Right lobe of liver (tissue), 6 donors: ENCODE measurements around the gene HYOU1. TPM values are rescaled to one million over a fixed set of nuclear protein-coding genes. Genes with fewer than 3 reads are reported as not detected.

Experiments used
- ATAC-seq, 4 donors: fragments of 200-7000 bp; cut with Tn5 transposase; one replicate each; pipeline ENCODE4 v1.9.1; 2020; ENCODE audit warnings: mild to moderate bottlenecking in 4 of 4, moderate library complexity in 4 of 4
- DNase-seq, 3 donors: peaks; one replicate each; pipeline ENCODE4 v3.0.0-alpha.2; 2020
- H3K27ac ChIP-seq, 3 donors: fragments of 200-600 bp; one replicate each; pipeline ENCODE4 v1.8.0; 2022
- H3K27me3 ChIP-seq, 2 donors: fragments of 200-600 bp; one replicate each; pipeline ENCODE4 v1.8.0; 2022
- H3K36me3 ChIP-seq, 4 donors: fragments of 200-600 bp; sonication (generic) in 1 of 4; one replicate each; pipeline versions ENCODE4 v1.5.1 to v1.8.0; 2017 to 2022; ENCODE audit warnings: control low read depth in 1 of 4
- H3K4me1 ChIP-seq, 4 donors: fragments of 200-600 bp; sonication (generic) in 1 of 4; one replicate each; pipeline versions ENCODE4 v1.5.1 to v1.8.0; 2017 to 2022; ENCODE audit warnings: control low read depth in 1 of 4
- H3K4me3 ChIP-seq, 3 donors: fragments of 200-600 bp; one replicate each; pipeline ENCODE4 v1.8.0; 2022
- H3K9me3 ChIP-seq, 4 donors: fragments of 200-600 bp; sonication (generic) in 1 of 4; one replicate each; pipeline versions ENCODE4 v1.5.1 to v1.8.0; 2017 to 2022; ENCODE audit warnings: control low read depth in 1 of 4
- POLR2A ChIP-seq: fragments of 450-650 bp; IDR thresholded peaks from one replicate; pipeline ENCODE4 v1.6.1; 2017; ENCODE audit warnings: antibody characterized with exemption, mild to moderate bottlenecking
- WGBS: methylation state at CpG from one replicate; pipeline ENCODE4 v1.1.6; 2018; ENCODE audit warnings: low coverage, low lambda C conversion rate; ENCODE audit not compliant: insufficient coverage; ENCODE audit errors: missing lambda C conversion rate; 5-methylcytosine and 5-hydroxymethylcytosine counted together
- intact Hi-C, 2 donors: fragments of 100-400 bp; cut with DNase I; formaldehyde crosslinking; loops; one replicate each; pipeline versions ENCODE4 v1.11.2 to v1.14.1; 2022
- total RNA-seq, 6 experiments: library from RNA; depleted of rRNA in 2 of 6; stranded (reverse); fragments of >200 nt in 2 of 6; fragmentation: NEBNext Ultra II Directional in 3 of 6; extraction: Animal tissue kit (Norgen Biotek cat#: 25700) in 3 of 6; gene quantifications; one replicate each; pipeline versions ENCODE4 v1.1.0 to v1.2.4, GENCODE V29; 2016 to 2023
- TF ChIP-seq, protein P1 (sequence below), 4 donors: fragments of 200-600 bp in 3 of 4; fragments of 450-650 bp in 1 of 4; IDR thresholded peaks; one replicate each; pipeline versions ENCODE4 v1.5.1 to v1.8.0; 2016 to 2022; ENCODE audit warnings: antibody characterized with exemption in 4 of 4, mild to moderate bottlenecking in 2 of 4
- donor health status: DM: no; HTN: yes; CAD: no.
- donor health status: DM: no; HTN: no; CAD: no.
- donor health status: DM: no; HTN: no; CAD: no.
- donor health status: DM: no; HTN: yes; CAD: no.
- donor health status: DM: no; HTN: yes; CAD: no.

The HYOU1 gene
- total RNA-seq, 6 experiments from 2014 or later = 107 to 202 (median 171) TPM

DNA sequence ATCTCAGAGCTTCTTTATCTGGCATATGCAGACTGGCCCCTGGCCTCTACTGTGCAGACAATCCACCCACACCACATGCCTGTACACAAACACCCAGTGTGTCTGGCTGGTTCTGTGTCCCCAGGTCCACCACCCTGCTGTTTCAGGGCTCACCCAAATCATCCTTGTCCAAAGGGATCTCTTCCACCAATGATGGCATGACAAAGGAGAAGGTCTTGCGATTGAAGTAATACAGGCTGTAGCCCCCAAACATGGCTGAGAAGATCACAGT, 28.0 kb downstream of the HYOU1 start:
- no peak for ATAC-seq
- WGBS = 0% methylated on average over 1 of the region's 1 CpG
- DNase-seq = no peak
- H3K9me3 ChIP-seq = no peaks in the 10 kb centered on the region
- peaks cover 0 to 16% (median 9%) of the 10 kb centered on the region in 4 donors for H3K36me3 ChIP-seq
- intact Hi-C loops = no loop called here
- no peaks in the 10 kb centered on the region for H3K27me3 ChIP-seq
- H3K4me1 ChIP-seq = peaks cover 2 to 39% (median 15%) of the 10 kb centered on the region in 4 donors
- H3K4me3 ChIP-seq = peak overlapping the region; percentile 66 to 96 (median 81)
- TF ChIP-seq POLR2A = no peak
- TF ChIP-seq, protein P1, sequence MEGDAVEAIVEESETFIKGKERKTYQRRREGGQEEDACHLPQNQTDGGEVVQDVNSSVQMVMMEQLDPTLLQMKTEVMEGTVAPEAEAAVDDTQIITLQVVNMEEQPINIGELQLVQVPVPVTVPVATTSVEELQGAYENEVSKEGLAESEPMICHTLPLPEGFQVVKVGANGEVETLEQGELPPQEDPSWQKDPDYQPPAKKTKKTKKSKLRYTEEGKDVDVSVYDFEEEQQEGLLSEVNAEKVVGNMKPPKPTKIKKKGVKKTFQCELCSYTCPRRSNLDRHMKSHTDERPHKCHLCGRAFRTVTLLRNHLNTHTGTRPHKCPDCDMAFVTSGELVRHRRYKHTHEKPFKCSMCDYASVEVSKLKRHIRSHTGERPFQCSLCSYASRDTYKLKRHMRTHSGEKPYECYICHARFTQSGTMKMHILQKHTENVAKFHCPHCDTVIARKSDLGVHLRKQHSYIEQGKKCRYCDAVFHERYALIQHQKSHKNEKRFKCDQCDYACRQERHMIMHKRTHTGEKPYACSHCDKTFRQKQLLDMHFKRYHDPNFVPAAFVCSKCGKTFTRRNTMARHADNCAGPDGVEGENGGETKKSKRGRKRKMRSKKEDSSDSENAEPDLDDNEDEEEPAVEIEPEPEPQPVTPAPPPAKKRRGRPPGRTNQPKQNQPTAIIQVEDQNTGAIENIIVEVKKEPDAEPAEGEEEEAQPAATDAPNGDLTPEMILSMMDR (IDR thresholded peaks at IDR 0.05) = no peak
- peak overlapping the region; percentile 45 to 86 (median 67) for H3K27ac ChIP-seq

DNA sequence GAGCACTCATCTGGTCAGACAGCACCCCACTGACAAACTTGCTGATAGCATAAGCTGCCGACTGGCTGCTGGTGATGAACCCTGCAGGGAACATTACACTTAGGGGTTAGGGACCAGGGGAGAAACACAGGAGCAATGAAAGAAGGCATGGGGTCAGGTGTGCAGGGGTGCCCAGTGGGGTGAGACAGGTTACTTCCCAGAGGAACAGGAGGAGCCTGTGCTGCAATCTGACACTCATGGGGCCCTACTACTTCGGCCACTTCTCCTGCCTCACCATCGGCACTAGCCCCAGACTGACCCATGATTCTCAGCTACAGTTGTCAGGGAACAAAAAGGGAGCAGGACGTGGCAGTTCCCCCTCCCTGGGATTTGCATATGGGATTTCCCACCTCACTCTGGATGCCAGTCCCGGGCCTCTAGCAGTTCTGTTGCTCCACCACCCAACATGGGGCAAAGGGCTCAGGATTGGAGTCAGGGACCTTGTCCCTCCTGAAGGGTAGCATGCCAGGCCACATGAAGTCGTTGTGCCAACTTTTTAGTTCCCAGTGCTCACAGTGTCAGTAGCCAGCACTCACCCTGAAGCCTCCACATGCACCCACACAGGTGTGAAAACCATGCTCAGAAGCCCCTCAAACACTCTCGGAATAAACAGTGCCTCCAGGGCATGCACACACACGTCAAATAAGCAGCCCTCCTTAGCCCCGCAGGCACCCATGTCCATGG, 28.5 kb downstream of the HYOU1 start:
- peaks cover 2 to 44% (median 18%) of the 10 kb centered on the region in 4 donors for H3K4me1 ChIP-seq
- no peaks in the 10 kb centered on the region for H3K9me3 ChIP-seq
- H3K4me3 ChIP-seq = peak overlapping the region; percentile 66 to 96 (median 81)
- DNase-seq (peak; percentile 60 to 92 (median 89)), ATAC-seq (peak; percentile 14 to 58 (median 48))
- peaks cover 0 to 21% (median 11%) of the 10 kb centered on the region in 4 donors for H3K36me3 ChIP-seq
- WGBS = 29% methylated on average over 1 of the region's 9 CpGs
- no peaks in the 10 kb centered on the region for H3K27me3 ChIP-seq
- TF ChIP-seq, protein P1 (IDR thresholded peaks at IDR 0.05) = no peak
- peak; percentile 25 for TF ChIP-seq POLR2A
- intact Hi-C loops = no loop called here
- H3K27ac ChIP-seq = peak overlapping the region; percentile 45 to 86 (median 67)

DNA sequence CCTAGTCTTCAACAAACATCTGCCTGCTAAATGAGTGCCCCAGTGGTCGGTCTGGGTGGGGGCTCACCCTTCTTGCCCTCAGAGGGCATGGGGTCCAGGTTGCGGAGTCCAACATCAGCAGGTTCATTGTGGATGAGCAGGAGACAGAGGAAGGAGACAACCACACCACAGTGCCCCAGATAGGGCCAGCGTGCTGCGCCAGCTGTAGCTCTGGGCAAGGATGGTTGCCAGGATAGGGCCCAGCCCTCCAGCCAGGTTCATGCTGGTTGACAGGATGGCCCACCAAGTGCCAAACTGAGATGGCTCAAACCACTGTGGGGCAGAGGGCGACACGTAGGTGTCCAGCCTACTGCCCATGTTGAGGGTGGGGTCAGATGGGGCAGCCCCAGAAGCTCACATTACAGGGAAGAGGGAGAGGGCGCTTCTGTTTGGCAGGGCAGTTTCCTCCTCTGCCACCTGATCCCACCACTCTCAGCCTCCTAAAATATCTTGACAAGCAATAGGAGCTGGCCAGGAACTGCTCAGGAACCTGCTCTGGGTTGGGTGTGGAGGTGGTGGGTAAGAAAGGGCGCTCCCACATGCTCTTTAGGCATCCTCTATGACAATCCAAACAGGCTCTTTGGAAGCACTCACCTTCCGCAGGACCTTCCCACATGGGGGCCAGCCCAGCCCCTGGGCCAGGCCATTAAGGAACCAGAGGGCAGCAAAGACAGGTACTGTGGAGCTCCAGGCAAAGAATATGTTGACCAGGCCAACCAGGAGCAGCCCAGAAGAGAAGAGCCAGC, 29.3 kb downstream of the HYOU1 start:
- Histone ChIP-seq H3K27ac (peak overlapping the region; percentile 24 to 54 (median 31)), H3K27me3 (no peaks in the 10 kb centered on the region), H3K4me3 (peak overlapping the region; percentile 66 to 96 (median 81)), H3K9me3 (no peaks in the 10 kb centered on the region), H3K4me1 (peaks cover 2 to 51% (median 23%) of the 10 kb centered on the region in 4 donors), H3K36me3 (peaks cover 0 to 28% (median 14%) of the 10 kb centered on the region in 4 donors)
- DNase-seq = peak; percentile 38 to 77 (median 59)
- TF ChIP-seq, protein P1 (IDR thresholded peaks at IDR 0.05) = no peak
- TF ChIP-seq POLR2A = no peak
- intact Hi-C loops = no loop called here
- WGBS = 28% methylated on average over 3 of the region's 9 CpGs
- peak in 1 of 4 donors; percentile 0 for ATAC-seq

DNA sequence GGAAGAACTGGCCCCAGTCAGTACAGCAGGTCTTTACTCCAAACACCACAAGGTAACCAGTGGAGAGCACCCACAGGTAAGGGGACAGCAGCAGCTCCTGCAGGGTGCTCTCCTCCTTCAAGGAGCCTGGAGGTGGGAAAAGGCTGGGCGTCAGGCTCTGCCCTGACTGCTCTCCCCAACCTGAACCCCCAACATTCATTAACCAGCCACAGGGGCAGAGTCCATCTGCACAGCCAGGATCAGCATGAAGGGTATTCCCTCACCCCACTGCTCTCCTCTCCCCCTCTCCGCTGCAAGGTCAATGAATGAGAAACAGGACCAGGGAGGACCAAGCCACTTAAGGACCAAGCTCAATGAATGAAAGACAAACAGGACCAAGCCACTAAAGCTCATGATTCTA, 30.0 kb downstream of the HYOU1 start:
- peaks cover 2 to 59% (median 25%) of the 10 kb centered on the region in 4 donors for H3K4me1 ChIP-seq
- H3K36me3 ChIP-seq = peaks cover 0 to 32% (median 15%) of the 10 kb centered on the region in 4 donors
- H3K9me3 ChIP-seq = no peaks in the 10 kb centered on the region
- no peaks in the 10 kb centered on the region for H3K27me3 ChIP-seq
- peak overlapping the region in 2 of 3 donors; percentile 47 to 62 for H3K27ac ChIP-seq
- no peak for ATAC-seq
- no peak for TF ChIP-seq POLR2A
- TF ChIP-seq, protein P1 (IDR thresholded peaks at IDR 0.05) = no peak
- WGBS = 33% methylated on average over 1 of the region's 2 CpGs
- peak overlapping the region; percentile 66 to 96 (median 81) for H3K4me3 ChIP-seq
- peak; percentile 28 to 67 (median 57) for DNase-seq
- intact Hi-C loops = no loop called here
